Neuronal stem cell (in vitro differentiated cells): ENCODE data around the gene ROCK2.

Experiments used
- DNase-seq: peaks from one replicate; pipeline ENCODE4 v3.0.0-alpha.2; 2013; ENCODE audit warnings: low spot score
- H2AFZ ChIP-seq: one replicate; pipeline ENCODE4 v1.6.1; 2013; ENCODE audit warnings: mild to moderate bottlenecking, low read length, inconsistent platforms
- H2AK5ac ChIP-seq: 2 replicates; pipeline ENCODE4 v1.6.1; 2013; ENCODE audit warnings: low read depth, mild to moderate bottlenecking, inconsistent platforms, low read length, moderate library complexity, mixed read lengths
- H2BK120ac ChIP-seq: 2 replicates; pipeline ENCODE4 v1.6.1; 2013; ENCODE audit warnings: low read depth, mild to moderate bottlenecking, inconsistent platforms, low read length, moderate library complexity, mixed read lengths
- H2BK12ac ChIP-seq: one replicate; pipeline ENCODE4 v1.6.1; 2013; ENCODE audit warnings: low read length, inconsistent platforms
- H2BK15ac ChIP-seq: 2 replicates; pipeline ENCODE4 v1.6.1; 2013; ENCODE audit warnings: mild to moderate bottlenecking, low read length, inconsistent platforms, mixed read lengths
- H2BK5ac ChIP-seq: one replicate; pipeline ENCODE4 v1.6.1; 2013; ENCODE audit warnings: inconsistent platforms, mild to moderate bottlenecking, low read length, moderate library complexity
- H3K14ac ChIP-seq: one replicate; pipeline ENCODE4 v1.6.1; 2013; ENCODE audit warnings: low read length, inconsistent platforms
- H3K18ac ChIP-seq: 2 replicates; pipeline ENCODE4 v1.6.1; 2013; ENCODE audit warnings: low read length, inconsistent platforms
- H3K23ac ChIP-seq: 2 replicates; pipeline ENCODE4 v1.6.1; 2013; ENCODE audit warnings: low read depth, mild to moderate bottlenecking, mixed read lengths, low read length, inconsistent platforms; ENCODE audit not compliant: poor library complexity
- H3K27ac ChIP-seq: replicated peaks from 3 replicates; pipeline ENCODE4 v1.5.1; 2013; ENCODE audit warnings: low read length, inconsistent platforms
- H3K27me3 ChIP-seq, 3 experiments: 2 replicates each; pipeline ENCODE4 v1.6.1; 2013; ENCODE audit warnings: low read length in 3 of 3, mild to moderate bottlenecking in 2 of 3, inconsistent platforms in 1 of 3, low read depth in 1 of 3, mixed read lengths in 1 of 3, moderate library complexity in 1 of 3; ENCODE audit not compliant: control insufficient read depth in 3 of 3, insufficient read depth in 3 of 3
- H3K36me3 ChIP-seq, 2 donors: replicated peaks in 1 of 2; 2 replicates each; pipeline ENCODE4 v1.6.1; 2013; ENCODE audit warnings: low read length in 2 of 2; ENCODE audit not compliant: control insufficient read depth in 2 of 2, insufficient read depth in 2 of 2
- H3K4ac ChIP-seq: 2 replicates; pipeline ENCODE4 v1.6.1; 2013; ENCODE audit warnings: inconsistent platforms, mild to moderate bottlenecking, low read length, moderate library complexity
- H3K4me1 ChIP-seq, 2 donors: 1 replicate in 1 of 2; 2 replicates in 1 of 2; pipeline ENCODE4 v1.6.1; 2013; ENCODE audit warnings: low read length in 2 of 2, low read depth in 1 of 2; ENCODE audit not compliant: control insufficient read depth in 2 of 2, insufficient read depth in 1 of 2
- H3K4me2 ChIP-seq: one replicate; pipeline ENCODE4 v1.6.1; 2013; ENCODE audit warnings: mild to moderate bottlenecking, low read length, inconsistent platforms; ENCODE audit not compliant: insufficient read depth, poor library complexity, severe bottlenecking
- H3K4me3 ChIP-seq, 2 donors: 2 replicates each; pipeline ENCODE4 v1.5.1; 2013; ENCODE audit warnings: low read length in 2 of 2, mild to moderate bottlenecking in 2 of 2, inconsistent platforms in 1 of 2, moderate library complexity in 1 of 2
- H3K79me1 ChIP-seq: one replicate; pipeline ENCODE4 v1.6.1; 2013; ENCODE audit warnings: low read depth, mild to moderate bottlenecking, inconsistent platforms, low read length, moderate library complexity
- H3K9ac ChIP-seq: one replicate; pipeline ENCODE4 v1.6.1; 2013; ENCODE audit warnings: mild to moderate bottlenecking, low read depth, low read length, inconsistent platforms; ENCODE audit not compliant: poor library complexity
- H3K9me3 ChIP-seq, 2 donors: replicated peaks in 1 of 2; 2 replicates each; pipeline versions ENCODE3 to v1.6.1; 2013; ENCODE audit warnings: low read length in 2 of 2, mild to moderate bottlenecking in 2 of 2, inconsistent platforms in 1 of 2, low read depth in 1 of 2, mixed read lengths in 1 of 2, moderate library complexity in 1 of 2; ENCODE audit not compliant: control insufficient read depth in 2 of 2, insufficient read depth in 1 of 2
- H4K8ac ChIP-seq: one replicate; pipeline ENCODE4 v1.6.1; 2013; ENCODE audit warnings: low read depth, mild to moderate bottlenecking, inconsistent platforms, low read length, moderate library complexity
- H4K91ac ChIP-seq: one replicate; pipeline ENCODE4 v1.6.1; 2013; ENCODE audit warnings: low read length, low read depth, mild to moderate bottlenecking, inconsistent platforms; ENCODE audit not compliant: poor library complexity
- WGBS, 2 donors: extraction: QIAGEN DNeasy Blood & Tissue Kit; methylation state at CpG; one replicate each; pipeline ENCODE4 v1.1.7; 2013; ENCODE audit warnings: missing lambda C conversion rate in 2 of 2, mixed read lengths in 1 of 2; ENCODE audit not compliant: insufficient read length in 2 of 2, insufficient replicate concordance in 1 of 2; ENCODE audit errors: extremely low coverage in 2 of 2; 5-methylcytosine and 5-hydroxymethylcytosine counted together

ROCK2 gene

DNA sequence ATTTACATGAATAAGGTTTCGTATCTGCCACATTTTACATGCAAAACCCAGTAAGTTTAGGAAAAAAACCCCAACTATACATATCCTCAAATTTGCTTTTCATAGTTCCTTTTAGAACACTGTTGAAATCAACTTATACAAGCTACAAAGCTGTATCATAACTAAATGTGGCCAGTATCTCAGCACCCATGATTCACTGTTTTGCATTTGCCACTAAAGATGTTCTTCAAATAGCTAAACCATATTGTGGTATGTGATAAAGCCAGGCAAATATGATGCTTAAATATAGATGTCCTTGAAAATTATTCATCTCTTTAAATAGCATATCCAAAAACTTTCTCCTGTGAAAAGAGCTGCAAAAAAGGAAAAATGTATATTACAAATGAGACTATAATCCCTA lies 29.9 kb downstream of the ROCK2 start:
- H2BK5ac ChIP-seq, result no peak overlapping the region
- no peak overlapping the region for H4K91ac ChIP-seq
- WGBS, 2 donors, result no CpG with 5 or more reads among the region's 1 CpG

DNA sequence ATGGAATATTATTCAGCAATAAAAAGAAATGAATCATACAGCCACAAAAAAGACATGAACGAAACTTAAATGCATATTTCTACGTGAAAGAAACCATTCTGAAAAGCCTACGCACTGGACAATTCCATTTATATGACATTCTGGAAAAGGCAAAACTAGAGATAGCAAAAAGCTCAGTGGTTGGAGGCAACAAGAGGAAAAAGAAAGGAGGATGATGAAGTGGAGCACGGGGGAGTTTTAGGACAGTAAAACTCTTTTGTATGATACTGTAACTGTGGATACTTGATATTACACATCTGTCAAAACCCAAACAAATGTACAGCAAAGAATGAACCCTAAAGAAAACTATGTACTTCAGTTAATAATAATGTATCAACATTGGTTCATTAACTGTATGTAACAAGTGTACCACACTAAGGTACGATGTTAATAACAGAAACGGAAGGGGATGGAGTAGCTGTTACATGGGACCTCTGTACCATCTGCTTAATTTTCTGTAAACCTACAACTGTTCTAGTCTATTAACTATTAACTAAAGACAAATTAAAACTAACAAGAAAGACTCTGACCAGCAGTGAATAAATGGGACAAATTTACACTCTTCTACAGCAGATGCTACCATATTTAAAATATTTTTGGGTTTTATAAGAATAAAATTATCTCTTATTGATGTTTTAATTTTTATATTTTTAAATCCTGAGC lies 31.5 kb downstream of the ROCK2 start:
- no peaks in the 10 kb centered on the region for H3K36me3 ChIP-seq
- no CpG with 5 or more reads among the region's 6 CpGs for WGBS, 2 donors
- no peak overlapping the region for H3K23ac ChIP-seq
- H3K18ac ChIP-seq, result no peak overlapping the region
- H2AFZ ChIP-seq, result no peak overlapping the region
- no peak overlapping the region for H3K9ac ChIP-seq
- H3K79me1 ChIP-seq, result peaks cover 1% of the 10 kb centered on the region
- no peaks in the 10 kb centered on the region for H3K27me3 ChIP-seq
- no peak overlapping the region for H3K4me3 ChIP-seq
- no peak overlapping the region for H2AK5ac ChIP-seq
- no peak overlapping the region for H2BK120ac ChIP-seq
- no peak overlapping the region for H2BK15ac ChIP-seq
- no peak overlapping the region for H4K8ac ChIP-seq
- peaks cover 0 to 4% of the 10 kb centered on the region in 2 donors for H3K9me3 ChIP-seq
- no peak overlapping the region for H2BK12ac ChIP-seq
- no peak for DNase-seq
- no peak overlapping the region for H3K4me2 ChIP-seq
- H3K27ac ChIP-seq, result no peak overlapping the region
- H4K91ac ChIP-seq, result no peak overlapping the region
- H3K4ac ChIP-seq, result no peak overlapping the region
- no peak overlapping the region for H2BK5ac ChIP-seq
- H3K4me1 ChIP-seq, result no peaks in the 10 kb centered on the region
- H3K14ac ChIP-seq, result no peak overlapping the region

More for the DNA sequence above, 29.9 kb downstream of the ROCK2 start:
- Histone ChIP-seq H3K9ac (no peak overlapping the region), H2BK12ac (no peak overlapping the region), H3K9me3 (peaks cover 0 to 4% of the 10 kb centered on the region in 2 donors), H3K4me2 (no peak overlapping the region), H2AFZ (no peak overlapping the region), H3K18ac (no peak overlapping the region), H3K27me3 (no peaks in the 10 kb centered on the region), H3K4me1 (no peaks in the 10 kb centered on the region), H3K27ac (no peak overlapping the region), H3K4ac (no peak overlapping the region), H3K14ac (no peak overlapping the region), H2BK120ac (no peak overlapping the region), H3K4me3 (no peak overlapping the region), H4K8ac (no peak overlapping the region), H3K79me1 (no peaks in the 10 kb centered on the region), H2AK5ac (no peak overlapping the region), H2BK15ac (no peak overlapping the region), H3K36me3 (no peaks in the 10 kb centered on the region), H3K23ac (no peak overlapping the region)
- no peak for DNase-seq

DNA sequence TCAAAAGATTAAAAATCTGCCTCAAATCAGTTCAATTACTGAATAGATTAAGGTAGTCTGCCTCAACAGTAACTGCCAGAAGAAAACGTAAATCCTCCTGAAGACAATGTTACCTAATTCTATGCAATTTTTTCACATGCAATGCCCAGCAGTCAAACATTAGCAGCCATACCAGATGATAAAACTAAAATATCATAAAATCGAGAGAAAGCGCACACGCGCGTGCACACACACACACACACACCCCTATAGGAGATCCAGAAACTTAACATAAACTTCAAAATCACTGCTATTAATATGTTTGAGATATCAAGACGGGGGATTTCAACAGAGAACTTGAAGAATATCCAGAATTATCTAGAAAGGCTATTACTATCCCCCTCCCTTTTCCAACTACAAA lies 32.9 kb downstream of the ROCK2 start:
- H4K8ac ChIP-seq, result no peak overlapping the region
- no peak overlapping the region for H3K4me2 ChIP-seq
- H2BK5ac ChIP-seq, result no peak overlapping the region
- H3K4ac ChIP-seq, result no peak overlapping the region
- no peak overlapping the region for H2AFZ ChIP-seq
- H3K9me3 ChIP-seq, result peaks cover 0 to 4% of the 10 kb centered on the region in 2 donors
- H3K36me3 ChIP-seq, result no peaks in the 10 kb centered on the region
- H3K4me3 ChIP-seq, result no peak overlapping the region
- H3K14ac ChIP-seq, result no peak overlapping the region
- H2BK15ac ChIP-seq, result no peak overlapping the region
- no peak overlapping the region for H2AK5ac ChIP-seq
- no peak overlapping the region for H3K23ac ChIP-seq
- no peak overlapping the region for H4K91ac ChIP-seq
- H3K27ac ChIP-seq, result no peak overlapping the region
- no peaks in the 10 kb centered on the region for H3K4me1 ChIP-seq
- H3K27me3 ChIP-seq, result no peaks in the 10 kb centered on the region
- no peak overlapping the region for H3K9ac ChIP-seq
- H2BK12ac ChIP-seq, result no peak overlapping the region
- no peak overlapping the region for H3K18ac ChIP-seq
- DNase-seq, result no peak
- peaks cover 1% of the 10 kb centered on the region for H3K79me1 ChIP-seq
- H2BK120ac ChIP-seq, result no peak overlapping the region
- no CpG with 5 or more reads among the region's 7 CpGs for WGBS, 2 donors

DNA sequence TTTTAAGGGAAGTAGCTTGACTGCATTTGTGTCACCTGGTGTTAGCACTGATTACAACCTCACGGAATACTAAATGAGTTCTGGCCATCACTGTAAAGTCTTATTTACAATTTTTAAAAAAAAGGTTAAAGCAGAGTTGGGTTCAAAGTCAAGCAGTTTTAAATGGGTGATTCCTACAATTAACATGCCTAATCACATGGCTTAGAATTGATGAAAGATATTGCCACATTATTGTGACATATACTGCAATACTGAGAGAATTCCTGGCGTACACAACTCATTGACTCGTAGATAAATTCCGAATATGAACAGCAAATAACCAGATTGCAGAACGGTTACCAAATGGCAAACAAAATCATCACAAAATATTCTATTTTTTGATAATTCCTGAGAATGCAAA lies 34.2 kb downstream of the ROCK2 start:
- Histone ChIP-seq H3K18ac (no peak overlapping the region), H3K4me1 (no peaks in the 10 kb centered on the region), H3K27me3 (no peaks in the 10 kb centered on the region), H3K9me3 (peaks cover 0 to 4% of the 10 kb centered on the region in 2 donors), H2BK15ac (no peak overlapping the region), H3K9ac (no peak overlapping the region), H4K91ac (no peak overlapping the region), H2BK5ac (no peak overlapping the region), H3K4ac (no peak overlapping the region), H4K8ac (no peak overlapping the region), H3K4me3 (no peak overlapping the region), H2AK5ac (no peak overlapping the region), H3K27ac (no peak overlapping the region), H2AFZ (no peak overlapping the region), H3K36me3 (no peaks in the 10 kb centered on the region), H3K14ac (no peak overlapping the region), H3K23ac (no peak overlapping the region), H2BK120ac (no peak overlapping the region), H3K4me2 (no peak overlapping the region), H2BK12ac (no peak overlapping the region), H3K79me1 (peaks cover 1% of the 10 kb centered on the region)
- DNase-seq, result no peak
- WGBS, 2 donors, result no CpG with 5 or more reads among the region's 5 CpGs
